Activated CD8-positive, alpha-beta memory T cell treated with anti-CD3 and anti-CD28 coated beads, Interleukin-2, amount 50 U/mL, for 1 hour (primary cell): Measurements from ENCODE around the gene ARHGDIB.

Source experiments
- DNase-seq: peaks from one replicate; pipeline ENCODE4 v3.0.0-alpha.2; 2020; ENCODE audit errors: extremely low read depth

ARHGDIB gene

DNA sequence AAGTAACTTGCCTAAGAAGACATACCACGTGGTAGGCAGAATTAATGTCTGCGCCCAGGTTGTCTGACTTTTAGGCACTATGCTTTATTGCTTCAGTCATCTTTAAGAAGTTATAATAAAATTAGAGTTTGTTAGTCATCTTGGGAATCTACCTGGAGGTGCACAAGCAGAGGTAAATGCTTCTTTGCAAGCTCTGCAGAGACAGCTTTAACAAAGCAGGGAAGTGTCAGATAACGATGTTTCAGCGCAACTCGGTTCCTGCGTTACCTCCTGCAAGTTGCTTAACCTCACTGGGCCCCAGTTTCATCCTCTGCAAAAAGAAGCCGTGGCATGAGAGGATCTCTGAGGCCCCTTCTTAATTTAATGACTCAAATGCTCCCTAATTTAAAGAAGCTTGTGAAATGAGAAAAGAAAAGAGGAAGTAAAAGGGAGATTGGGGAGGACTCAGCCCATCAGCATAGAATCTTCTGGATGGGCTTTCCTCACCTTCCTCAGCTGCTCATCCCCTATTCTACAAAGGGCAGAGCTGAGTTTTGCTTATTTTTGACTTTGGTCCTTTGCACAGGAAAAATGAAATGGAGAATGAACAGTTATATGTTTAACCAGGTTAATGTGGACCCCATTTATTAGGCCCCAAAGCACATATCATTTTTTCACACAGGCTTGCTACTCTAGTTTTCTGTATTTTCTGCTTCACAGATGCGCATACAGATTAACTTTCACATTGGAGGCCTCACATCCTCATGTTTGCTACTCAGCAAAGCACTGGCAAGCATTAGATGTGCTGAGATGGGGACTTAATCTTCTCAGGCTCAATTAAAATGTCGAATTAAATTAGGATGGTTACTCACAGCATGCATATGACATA lies 5.1 kb downstream of the ARHGDIB start:
- DNase-seq: no peak

DNA sequence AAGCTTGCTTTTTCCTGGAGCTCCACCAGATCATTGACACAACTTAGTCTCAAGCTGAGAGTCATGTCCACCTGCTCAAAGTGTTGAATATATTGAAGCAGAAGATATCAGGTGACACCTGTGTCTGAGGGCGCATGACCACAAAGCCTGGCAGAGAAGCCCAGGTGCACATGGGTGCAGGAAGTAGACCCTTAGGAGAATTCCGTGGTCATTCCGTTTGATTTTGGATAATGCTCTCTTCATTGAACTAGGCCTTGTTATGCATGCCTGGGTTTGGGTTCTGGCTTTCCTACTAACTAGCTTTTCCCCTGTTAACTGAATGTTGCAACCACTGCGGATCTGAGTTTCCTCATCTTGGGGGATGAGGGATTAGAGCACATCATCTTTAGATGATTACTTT lies 7.1 kb downstream of the ARHGDIB start:
- DNase-seq: no peak

- no peak for DNase-seq
Observed at GRCh38 chr12:14953752-14954151, 7.6 kb downstream of the ARHGDIB start.

GRCh38 chr12:14952299-14952921 lies 9.0 kb downstream of the ARHGDIB start:
- DNase-seq: no peak

DNA sequence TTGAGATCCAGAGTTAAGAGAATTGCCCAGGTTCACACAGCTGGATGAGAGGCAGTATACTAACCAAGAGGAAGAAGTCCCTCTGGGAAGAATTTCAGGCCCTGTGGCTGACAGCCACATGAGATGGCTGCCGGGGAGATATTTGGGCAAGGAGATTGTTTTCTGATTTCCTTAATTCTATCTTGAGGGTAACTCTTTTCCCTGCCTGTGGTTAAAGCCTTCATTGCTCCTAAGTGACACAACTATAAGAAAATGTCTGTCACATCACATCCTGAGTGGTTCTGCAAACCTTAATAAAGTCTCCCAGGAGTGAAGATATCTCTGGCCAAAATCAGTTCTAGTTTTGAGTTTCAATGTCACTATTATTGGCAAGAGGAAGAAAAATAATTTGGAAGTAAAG lies 9.6 kb downstream of the ARHGDIB start:
- DNase-seq: no peak

- DNase-seq: no peak
Observed at GRCh38 chr12:14950982-14951746, 10.2 kb downstream of the ARHGDIB start.

DNA sequence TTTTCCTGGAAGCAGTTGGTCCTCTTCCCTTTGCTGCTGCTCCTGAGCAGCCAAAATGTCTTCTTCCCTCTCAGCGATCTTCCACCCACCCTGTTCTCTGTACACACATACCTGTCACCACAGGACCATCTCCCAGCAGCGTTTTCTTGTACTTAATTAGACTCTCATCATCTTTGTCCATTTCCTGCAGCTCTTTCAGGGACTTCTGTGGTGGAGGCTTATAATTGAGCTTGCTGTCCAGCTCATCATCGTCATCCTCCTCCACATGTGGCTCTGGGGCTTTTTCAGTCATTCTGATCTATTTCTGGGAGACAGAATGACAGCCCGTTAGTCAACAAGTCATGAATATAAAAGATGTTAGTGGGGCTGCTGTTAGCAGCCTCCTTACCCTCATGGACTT lies 11.0 kb downstream of the ARHGDIB start:
- DNase-seq: no peak

DNA sequence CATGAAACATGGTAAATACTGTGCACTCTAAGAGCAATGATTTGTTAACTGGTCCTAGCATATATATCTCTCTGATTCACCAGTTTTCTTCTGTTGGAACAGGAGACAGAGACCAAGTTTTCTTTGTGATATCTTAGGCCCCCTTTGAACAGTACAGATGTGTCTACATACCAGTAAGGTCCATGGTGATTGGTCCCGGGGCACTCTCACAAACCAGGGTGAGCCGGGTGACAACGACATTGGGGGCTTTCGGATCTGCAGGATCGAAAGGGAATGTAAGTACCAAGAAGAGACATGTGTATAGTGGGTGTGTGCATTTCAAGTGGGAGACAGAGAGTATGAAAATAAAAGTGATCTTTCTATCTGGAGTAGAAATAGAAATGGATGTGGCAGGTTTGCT lies 11.8 kb downstream of the ARHGDIB start:
- no peak for DNase-seq

DNA sequence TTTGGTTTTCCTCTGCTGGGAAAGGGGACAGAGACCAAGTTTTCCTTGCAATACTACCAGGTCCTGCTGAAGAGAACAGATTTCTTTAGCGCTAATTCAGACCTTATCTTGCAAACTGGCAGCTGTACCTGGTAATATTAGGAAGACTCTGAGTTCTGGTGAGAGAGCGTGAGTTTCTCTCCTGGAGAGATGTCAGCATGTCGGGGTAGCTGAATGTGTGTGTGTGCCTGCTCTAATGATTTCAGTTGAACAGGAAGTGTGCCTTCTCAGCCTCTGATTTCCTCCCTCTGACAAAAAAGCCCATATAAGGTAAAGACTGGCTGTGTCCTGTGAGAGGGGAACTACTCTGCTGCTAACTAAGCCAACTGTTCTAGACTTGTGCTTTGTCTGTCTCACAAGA lies 12.7 kb downstream of the ARHGDIB start:
- DNase-seq: peak; percentile 49

GRCh38 chr12:14946861-14947260 lies 14.5 kb downstream of the ARHGDIB start:
- no peak for DNase-seq

GRCh38 chr12:14946162-14946561 lies 15.2 kb downstream of the ARHGDIB start:
- DNase-seq: no peak

DNA sequence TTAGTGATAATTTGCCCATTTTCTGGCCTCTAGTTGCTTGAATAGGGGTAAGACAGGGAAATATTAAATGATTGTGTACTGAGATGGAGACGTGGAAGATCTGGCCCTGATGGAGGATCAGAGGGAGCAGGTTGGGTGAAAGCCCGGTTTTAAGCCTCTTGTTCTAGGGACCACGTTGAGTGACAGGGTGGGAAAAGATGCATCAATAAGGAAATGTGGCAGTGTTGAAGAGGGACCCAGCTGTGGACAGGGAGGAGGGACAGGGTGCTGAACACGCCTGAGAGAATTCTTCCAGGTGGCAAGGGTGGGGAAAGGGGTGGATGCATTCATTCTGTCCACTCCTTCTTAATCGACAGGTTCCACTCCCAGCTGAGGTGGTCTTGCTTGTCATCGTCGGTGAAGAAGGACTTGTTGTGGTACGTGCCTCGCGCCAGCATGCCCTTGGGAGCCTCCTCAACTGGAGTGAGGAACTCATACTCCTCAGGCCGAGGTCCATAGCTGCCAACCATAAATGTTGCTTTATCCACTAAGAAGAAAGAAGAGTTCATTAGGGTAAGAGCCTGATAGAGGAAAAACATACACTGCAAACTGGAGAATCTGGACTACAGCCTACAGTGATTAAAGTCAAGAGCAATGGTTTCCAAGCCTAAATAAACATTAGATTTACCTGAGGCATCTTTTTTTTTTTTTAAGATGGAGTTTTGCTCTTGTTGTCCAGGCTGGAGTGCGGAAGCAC lies 19.0 kb downstream of the ARHGDIB start:
- no peak for DNase-seq

DNA sequence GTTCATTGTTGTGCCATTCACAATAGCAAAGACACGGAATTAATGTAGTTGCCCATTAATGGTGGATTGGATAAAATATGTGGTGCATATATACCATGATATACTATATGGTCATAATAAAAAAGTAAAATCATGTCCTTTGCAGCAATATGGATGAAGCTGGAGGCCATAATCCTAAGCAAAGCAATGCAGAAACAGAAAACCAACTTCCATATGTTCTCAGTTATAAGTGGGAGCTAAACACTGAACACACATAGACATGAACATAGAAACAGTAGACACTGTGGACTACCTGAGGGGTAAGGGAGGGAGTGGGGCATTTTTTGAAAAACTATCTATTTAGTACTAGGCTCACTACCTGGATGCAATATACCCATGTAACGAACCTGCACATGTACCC lies 20.0 kb downstream of the ARHGDIB start:
- no peak for DNase-seq

GRCh38 chr12:14938301-14938700 lies 23.1 kb downstream of the ARHGDIB start, which contains the start of gene ERP27:
Gene ERP27 (minus strand): TSS chr12:14938537. CDS start chr12:14938508, 29 bp downstream.
- no peak for DNase-seq

- DNase-seq: no peak
Observed at GRCh38 chr12:14937689-14938088, 23.7 kb downstream of the ARHGDIB start.

DNA sequence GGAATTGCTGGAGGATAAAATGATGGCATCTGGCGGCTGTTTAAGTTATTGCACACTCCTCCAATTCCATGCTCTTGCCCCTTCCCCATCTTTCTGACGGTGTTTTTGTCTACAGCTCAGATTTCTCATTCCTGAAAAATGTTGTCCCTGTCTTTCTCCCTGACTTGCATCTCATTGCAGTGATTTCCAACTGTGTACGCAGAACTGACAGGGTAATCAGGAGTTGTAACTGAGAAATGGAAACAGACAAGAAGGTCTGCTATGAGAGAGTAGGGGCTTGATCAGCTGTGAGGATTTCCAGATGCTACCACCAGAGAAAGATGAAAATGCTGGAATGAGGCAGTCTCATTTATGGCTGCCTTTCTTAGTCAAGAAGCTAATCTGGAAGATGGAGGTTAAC lies 24.4 kb downstream of the ARHGDIB start:
- no peak for DNase-seq

DNA sequence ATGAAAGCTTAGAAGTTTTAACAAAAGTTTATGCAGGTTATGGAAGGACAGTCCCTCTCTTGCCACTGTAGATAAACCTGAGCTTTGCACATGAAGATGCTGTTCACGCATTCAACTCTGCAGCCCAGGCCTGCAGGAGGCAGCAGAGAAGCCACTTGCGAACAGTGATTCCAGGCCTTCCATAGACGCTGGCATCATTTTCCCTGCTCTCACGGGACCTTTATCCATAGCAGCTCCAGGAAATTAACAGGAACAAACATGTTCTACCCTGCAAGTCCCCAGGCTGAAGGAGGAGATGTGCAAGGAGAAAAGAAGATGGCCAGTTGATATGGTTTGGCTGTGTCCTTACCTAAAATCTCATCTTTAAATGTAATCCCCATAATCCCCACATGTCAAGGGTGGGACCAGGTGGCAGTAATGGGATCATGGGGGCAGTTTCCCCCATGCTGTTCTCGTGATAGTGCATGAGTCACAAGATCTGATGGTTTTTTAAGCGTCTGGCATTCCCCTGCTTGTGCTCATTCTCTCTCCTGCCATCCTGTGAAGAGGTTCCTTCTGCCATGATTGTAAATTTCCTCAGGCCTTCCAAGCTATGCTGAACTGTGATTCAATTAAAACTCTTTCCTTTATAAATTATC lies 25.1 kb downstream of the ARHGDIB start:
- no peak for DNase-seq

DNA sequence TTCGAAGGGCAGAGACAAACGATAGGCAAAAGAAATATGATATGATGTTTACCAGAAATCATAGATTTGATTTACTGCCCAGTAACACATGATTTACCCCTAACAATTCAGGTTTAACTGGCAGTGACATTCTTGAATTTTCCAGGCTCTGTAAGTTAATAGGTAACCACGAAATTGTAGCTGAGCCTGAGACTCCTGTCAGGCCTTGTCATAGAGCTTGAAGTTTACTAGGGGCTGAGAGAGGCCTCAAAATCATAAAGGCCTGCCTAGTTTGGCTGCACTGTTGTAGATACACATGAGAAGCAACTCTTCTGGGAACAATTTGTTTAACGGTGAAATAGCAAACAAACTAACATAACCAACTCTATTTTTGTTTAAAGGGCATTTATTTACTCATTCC lies 26.4 kb downstream of the ARHGDIB start:
- no peak for DNase-seq

DNA sequence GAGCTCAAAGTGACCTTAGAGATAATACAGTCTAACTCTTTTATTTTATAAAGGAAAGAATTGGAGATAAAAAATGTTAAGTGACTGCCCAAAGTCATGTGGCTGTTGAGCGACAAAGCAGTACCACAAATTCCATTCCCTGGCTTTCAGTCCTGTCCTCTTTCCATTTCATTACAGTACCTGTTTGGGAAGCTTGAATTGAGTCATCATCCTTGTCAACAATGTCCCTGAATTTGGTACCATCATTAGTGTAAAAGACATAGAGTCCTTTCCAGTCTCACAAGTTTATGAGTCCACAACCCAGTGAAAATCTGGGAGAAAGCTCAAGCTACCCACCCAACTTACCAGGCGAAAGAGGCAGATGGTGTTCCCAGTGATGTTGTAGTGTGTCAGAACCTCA lies 26.9 kb downstream of the ARHGDIB start:
- DNase-seq: no peak

DNA sequence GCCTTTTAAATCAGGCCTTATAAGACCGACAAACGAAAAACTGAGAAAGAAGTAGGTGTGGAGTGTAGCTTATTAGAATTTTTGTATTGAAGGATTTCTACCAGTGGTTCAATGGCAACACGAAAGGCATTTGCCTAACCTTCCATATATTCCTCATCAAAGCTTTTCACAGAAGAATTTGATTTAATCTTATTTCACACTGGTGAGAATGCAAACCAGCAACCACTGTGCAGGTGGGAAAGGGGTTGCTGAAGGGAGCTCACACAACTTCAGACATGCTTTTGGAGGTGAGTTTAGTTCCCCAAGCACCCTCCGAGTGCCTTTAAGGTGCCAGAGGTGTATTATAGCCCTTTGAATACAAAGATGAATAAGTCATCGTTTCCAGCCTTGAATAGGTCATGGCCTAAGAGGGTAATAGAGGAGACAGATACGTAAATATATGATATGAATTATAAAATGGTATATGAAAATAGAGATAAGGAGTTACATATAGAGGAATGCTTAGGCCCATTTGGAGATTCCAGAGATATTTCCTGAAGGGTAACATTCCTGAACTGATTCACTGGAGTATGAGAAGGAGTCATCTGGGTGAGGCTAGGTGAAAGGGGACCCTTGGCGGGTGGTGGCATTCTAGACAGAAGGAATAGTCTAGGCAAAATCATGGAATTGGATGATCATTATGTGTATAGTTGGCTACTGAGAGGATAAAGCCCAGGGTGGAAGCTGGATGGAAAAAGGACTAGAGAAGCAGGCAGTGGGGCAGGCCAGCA lies 29.4 kb downstream of the ARHGDIB start:
- DNase-seq: no peak

DNA sequence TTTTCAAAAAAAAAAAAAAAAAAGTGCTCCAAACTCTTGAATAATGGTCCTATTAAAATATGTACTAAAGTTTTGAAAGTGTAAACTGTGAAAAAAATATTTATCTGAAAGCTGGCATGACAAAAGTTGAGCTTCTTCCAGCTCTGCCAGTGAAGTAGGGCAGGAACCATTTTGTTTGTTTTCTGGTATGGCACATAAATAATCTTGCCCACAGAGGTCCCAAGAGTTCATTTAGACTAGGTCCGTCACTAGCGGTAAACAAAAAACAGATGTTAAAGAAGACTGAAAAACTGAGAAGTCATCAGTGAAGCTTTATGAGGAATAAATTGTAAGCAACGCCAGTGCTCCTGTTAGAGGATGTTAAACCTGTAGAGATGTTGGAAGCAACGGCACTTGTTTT lies 30.0 kb downstream of the ARHGDIB start:
- DNase-seq: no peak
